IMR-90 (cell line): Measurements from ENCODE around the gene KMT2E. TPM values are rescaled to one million over a fixed set of nuclear protein-coding genes. Genes with fewer than 3 reads are reported as not detected.

Experiments used
- ATAC-seq: fragments of 200-7000 bp; cut with Tn5 transposase; 2 replicates; pipeline ENCODE4 v1.9.1; 2020; ENCODE audit warnings: low read depth, mild to moderate bottlenecking, moderate library complexity
- BruUV-seq: library from RNA; stranded (reverse); fragments of 400-500 nt; replicated peaks from 2 replicates; lab custom pipeline; 2021; lab: Mats Ljungman, UMichigan
- CTCF ChIA-PET: fragments of 300-600 bp; formaldehyde crosslinking; extraction: SDS; loops from one replicate; lab custom pipeline; 2021; ENCODE audit warnings: antibody characterized with exemption; lab: Yijun Ruan, JAX
- POLR2A ChIA-PET: fragments of 300-600 bp; sonication (Branson Sonifier 250); formaldehyde crosslinking; loops from one replicate; lab custom pipeline; 2022; ENCODE audit warnings: antibody characterized with exemption; ENCODE audit not compliant: unreplicated experiment; lab: Charles Lee
- DNase-seq: peaks from one replicate; pipeline ENCODE4 v3.0.0; 2013
- H2AFZ ChIP-seq: replicated peaks from 2 replicates; pipeline ENCODE3; 2013; ENCODE audit warnings: low read length, mild to moderate bottlenecking; ENCODE audit not compliant: poor library complexity
- H2AK5ac ChIP-seq: 2 replicates; pipeline ENCODE4 v1.6.1; 2013; ENCODE audit warnings: low read depth, low read length, inconsistent platforms
- H2AK9ac ChIP-seq: replicated peaks from 2 replicates; pipeline ENCODE3; 2013; ENCODE audit warnings: mild to moderate bottlenecking, low read depth, low read length, moderate library complexity; ENCODE audit not compliant: poor library complexity
- H2BK120ac ChIP-seq: 2 replicates; pipeline ENCODE4 v1.6.1; 2013; ENCODE audit warnings: low read depth, low read length, inconsistent platforms
- H2BK15ac ChIP-seq: 3 replicates; pipeline ENCODE4 v1.6.1; 2013; ENCODE audit warnings: low read depth, low read length, inconsistent platforms
- H2BK20ac ChIP-seq: 2 replicates; pipeline ENCODE4 v1.6.1; 2013; ENCODE audit warnings: low read depth, mild to moderate bottlenecking, inconsistent platforms, low read length, moderate library complexity
- H2BK5ac ChIP-seq: 2 replicates; pipeline ENCODE4 v1.6.1; 2013; ENCODE audit warnings: mild to moderate bottlenecking, low read depth, low read length, inconsistent platforms; ENCODE audit not compliant: poor library complexity, severe bottlenecking
- H3K14ac ChIP-seq: replicated peaks from 2 replicates; pipeline ENCODE4 v1.6.1; 2013; ENCODE audit warnings: low read depth, low read length, inconsistent platforms
- H3K18ac ChIP-seq: 2 replicates; pipeline ENCODE4 v1.6.1; 2013; ENCODE audit warnings: low read depth, low read length, control low read depth
- H3K23ac ChIP-seq: 2 replicates; pipeline ENCODE4 v1.6.1; 2013; ENCODE audit warnings: low read depth, low read length, inconsistent platforms
- H3K27ac ChIP-seq: 2 replicates; pipeline ENCODE4 v1.5.1; 2013; ENCODE audit warnings: mild to moderate bottlenecking, control low read depth, low read length; ENCODE audit not compliant: insufficient read depth
- H3K27me3 ChIP-seq: 2 replicates; pipeline ENCODE4 v1.6.1; 2013; ENCODE audit warnings: low read length; ENCODE audit not compliant: control insufficient read depth, insufficient read depth
- H3K36me3 ChIP-seq: 2 replicates; pipeline ENCODE4 v1.6.1; 2013; ENCODE audit warnings: low read length, mixed read lengths; ENCODE audit not compliant: control insufficient read depth, insufficient read depth
- H3K4ac ChIP-seq: 2 replicates; pipeline ENCODE4 v1.6.1; 2013; ENCODE audit warnings: low read depth, low read length, inconsistent platforms
- H3K4me1 ChIP-seq: 2 replicates; pipeline ENCODE4 v1.6.1; 2013; ENCODE audit warnings: low read length, mixed read lengths; ENCODE audit not compliant: control insufficient read depth, insufficient read depth
- H3K4me2 ChIP-seq: 2 replicates; pipeline ENCODE4 v1.6.1; 2013; ENCODE audit warnings: low read depth, mild to moderate bottlenecking, control low read depth, low read length, moderate library complexity
- H3K4me3 ChIP-seq: 2 replicates; pipeline ENCODE4 v1.5.1; 2013; ENCODE audit warnings: low read depth, mild to moderate bottlenecking, control low read depth, low read length, moderate library complexity; ENCODE audit not compliant: insufficient read depth
- H3K56ac ChIP-seq: 2 replicates; pipeline ENCODE4 v1.6.1; 2013; ENCODE audit warnings: low read length, inconsistent platforms; ENCODE audit not compliant: insufficient read depth; ENCODE audit errors: extremely low read depth
- H3K79me1 ChIP-seq, 2 experiments: 2 replicates each; pipeline ENCODE4 v1.6.1; 2013; ENCODE audit warnings: low read length in 2 of 2, inconsistent platforms in 1 of 2, low read depth in 1 of 2
- H3K9ac ChIP-seq: 2 replicates; pipeline ENCODE4 v1.6.1; 2013; ENCODE audit warnings: low read depth, low read length, control low read depth
- H3K9me1 ChIP-seq: 2 replicates; pipeline ENCODE4 v1.6.1; 2013; ENCODE audit warnings: low read length, inconsistent platforms; ENCODE audit not compliant: insufficient read depth
- H3K9me3 ChIP-seq: 2 replicates; pipeline ENCODE4 v1.6.1; 2013; ENCODE audit warnings: low read length; ENCODE audit not compliant: control insufficient read depth, insufficient read depth
- H4K20me1 ChIP-seq: 2 replicates; pipeline ENCODE4 v1.6.1; 2013; ENCODE audit warnings: low read length, inconsistent platforms; ENCODE audit not compliant: insufficient read depth
- H4K5ac ChIP-seq: 2 replicates; pipeline ENCODE4 v1.6.1; 2013; ENCODE audit warnings: mild to moderate bottlenecking, low read depth, low read length, control low read depth
- H4K8ac ChIP-seq, 2 experiments: 2 replicates each; pipeline ENCODE4 v1.6.1; 2013; ENCODE audit warnings: low read depth in 2 of 2, low read length in 2 of 2, control low read depth in 1 of 2, inconsistent platforms in 1 of 2
- H4K91ac ChIP-seq: 2 replicates; pipeline ENCODE4 v1.6.1; 2013; ENCODE audit warnings: low read depth, low read length, inconsistent platforms; ENCODE audit not compliant: insufficient read depth
- CHD1 ChIP-seq: IDR thresholded peaks from 2 replicates; pipeline ENCODE4 v1.6.1; 2012; ENCODE audit warnings: low read depth, low read length, improper control_type of control experiment
- RCOR1 ChIP-seq: IDR thresholded peaks from 2 replicates; pipeline ENCODE4 v1.6.1; 2012; ENCODE audit warnings: mild to moderate bottlenecking, low read length, improper control_type of control experiment; ENCODE audit not compliant: insufficient replicate concordance
- WGBS, 2 experiments: methylation state at CpG; one replicate each; pipeline versions ENCODE4 v1.1.5 to v1.1.7; 2013; ENCODE audit warnings: missing lambda C conversion rate in 2 of 2; ENCODE audit not compliant: insufficient read length in 1 of 2; ENCODE audit errors: extremely low coverage in 2 of 2; 5-methylcytosine and 5-hydroxymethylcytosine counted together
- dilution Hi-C: fragments of 300-500 bp; cut with HindIII; formaldehyde crosslinking; loops from one replicate; pipeline ENCODE4 v1.14.3; 2018; ENCODE audit warnings: low sequenced_read_pairs; ENCODE audit not compliant: unreplicated experiment
- in situ Hi-C: fragments of 300-500 bp; cut with MboI; formaldehyde crosslinking; loops from 3 replicates; pipeline ENCODE4 v1.14.3; 2019; ENCODE audit warnings: low sequenced_read_pairs, inconsistent platforms, mixed read lengths
- intact Hi-C: fragments of 100-400 bp; cut with micrococcal nuclease; formaldehyde crosslinking; loops from 2 replicates; pipeline ENCODE4 v1.10.0; 2022
- polyA plus RNA-seq, 3 experiments: library from polyadenylated mRNA; depleted of rRNA; stranded (reverse); fragments of >200 nt; gene quantifications; 2 replicates each; pipeline ENCODE4 v1.2.3, GENCODE V29; 2012; ENCODE audit warnings: low replicate concordance in 1 of 3
- total RNA-seq: library from RNA; depleted of rRNA; stranded (reverse); fragments of >200 nt; gene quantifications from 2 replicates; pipeline ENCODE4 v1.2.3, GENCODE V29; 2012

Gene KMT2E
- total and polyA plus RNA-seq, 2 of the 4 experiments (the other 2 are of a cell fraction): 16.8 to 79.2 TPM

DNA sequence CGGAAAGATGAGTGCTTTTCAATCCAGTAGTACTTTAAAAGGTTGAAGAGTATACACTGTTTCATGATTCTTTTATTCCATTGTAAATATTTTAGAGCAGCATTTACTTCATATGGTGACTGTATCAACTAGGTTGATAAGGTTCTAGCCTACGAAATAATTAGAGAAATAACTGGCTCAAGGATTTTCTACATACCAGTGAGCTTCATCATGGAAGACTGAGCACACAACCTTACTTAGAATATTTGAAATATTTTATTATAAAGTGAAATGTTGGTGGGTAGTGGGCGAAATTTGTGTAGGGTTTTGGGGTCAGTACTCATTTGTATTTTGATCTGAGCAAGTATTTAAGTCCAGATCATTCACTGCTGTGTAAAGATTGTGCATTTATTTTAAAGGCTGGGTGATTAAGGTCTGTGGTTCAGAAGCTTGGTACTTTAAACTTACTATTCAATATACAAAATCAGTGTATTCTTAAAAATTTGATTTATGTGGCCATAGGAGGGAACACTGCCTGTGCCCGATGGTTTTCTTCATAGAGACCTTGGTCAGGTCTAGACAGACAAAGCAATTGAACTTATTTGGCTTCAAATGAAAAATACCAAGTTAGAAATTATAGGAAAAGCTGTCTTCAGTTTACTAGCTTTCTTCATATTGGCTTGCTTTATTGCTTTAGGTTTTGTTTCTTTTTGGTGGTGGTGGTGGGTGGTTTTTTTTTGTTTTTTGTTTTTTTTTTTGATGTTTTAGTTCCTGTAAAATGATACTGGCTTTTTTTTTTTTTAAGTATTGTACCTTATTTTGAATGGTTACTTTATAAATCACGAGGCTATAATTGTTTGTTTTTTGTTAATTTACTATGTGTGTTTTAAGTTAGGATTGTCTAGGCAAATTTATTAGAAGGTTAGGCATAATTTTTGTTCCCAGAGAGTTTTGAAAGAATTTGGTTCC lies 3.0 kb downstream of the KMT2E start:
- intact Hi-C loops: loop anchor here (5.0 kb wide), 1 partner anchor 40 kb away; no protein-coding TSS in a partner anchor
- BruUV-seq: no TSS peak
- DNase-seq: peak; percentile 65

More for the DNA sequence above, 3.0 kb downstream of the KMT2E start:
- Histone ChIP-seq H2AFZ (no peak overlapping the region), H4K8ac (peak overlapping the region in 1 of 2 experiments; percentile 54; a peak in 1 of 4 replicates), H3K14ac (peak overlapping the region; percentile 87), H3K9me3 (no peaks in the 10 kb centered on the region), H3K4me1 (peaks cover 4% of the 10 kb centered on the region; the same call in 1 of the 2 replicates), H4K5ac (no peak overlapping the region), H4K20me1 (peaks cover 55% of the 10 kb centered on the region), H3K27ac (0 out of 2 replicates have a peak overlapping the region, but pooled peaks have one; percentile 17), H2BK5ac (peak overlapping the region; percentile 96), H2BK15ac (0 out of 3 replicates have a peak overlapping the region, but pooled peaks have one; percentile 11), H3K56ac (peak overlapping the region; percentile 82), H2AK5ac (no peak overlapping the region), H2BK20ac (no peak overlapping the region; the same call in 1 of the 2 replicates), H3K18ac (peak overlapping the region; percentile 40; the same call in 1 of the 2 replicates), H2BK120ac (peak overlapping the region; percentile 47; the same call in 1 of the 2 replicates), H3K36me3 (no peaks in the 10 kb centered on the region), H3K27me3 (no peaks in the 10 kb centered on the region), H2AK9ac (no peak overlapping the region), H4K91ac (no peak overlapping the region), H3K4me3 (peak overlapping the region; percentile 92), H3K9ac (peak overlapping the region; percentile 69; the same call in 1 of the 2 replicates), H3K4me2 (peak overlapping the region; percentile 90), H3K9me1 (peaks cover 2% of the 10 kb centered on the region), H3K79me1 (peaks cover 0 to 22% of the 10 kb centered on the region in 2 experiments; a peak in 2 of 4 replicates), H3K4ac (peak overlapping the region; percentile 69; the same call in 1 of the 2 replicates), H3K23ac (peak overlapping the region; percentile 97)
- in situ Hi-C loops: no loop called here
- ChIA-PET POLR2A (no interaction called here), CTCF (interaction anchor here (1.0 to 1.4 kb wide), 3 partner anchors 10 to 37 kb away, joined by 3 read pairs; no protein-coding TSS in a partner anchor)
- 100% methylated on average over 1 of the region's 5 CpGs; no CpG with 5 or more reads in 1 of the 2 experiments for WGBS, 2 experiments
- dilution Hi-C loops: no loop called here
- 0 out of 2 replicates have a peak, but pooled peaks have one; percentile 48 for TF ChIP-seq CHD1
- no peak for TF ChIP-seq RCOR1
- ATAC-seq: no peak
